Progenitor cell of endocrine pancreas (in vitro differentiated cells): ENCODE measurements around the gene GCHFR. TPM values are rescaled to one million over a fixed set of nuclear protein-coding genes. Genes with fewer than 3 reads are reported as not detected.

ENCODE experiments used
- DNase-seq: peaks from one replicate; pipeline ENCODE4 v3.0.0; 2021; ENCODE audit warnings: low spot score; ENCODE audit not compliant: unreplicated experiment
- H3K27ac Mint-ChIP-seq: 2 replicates; pipeline ENCODE4 v1.8.0; 2021; ENCODE audit warnings: mild to moderate bottlenecking, moderate library complexity, mixed read lengths
- H3K27me3 Mint-ChIP-seq: 2 replicates; pipeline ENCODE4 v1.8.0; 2021; ENCODE audit warnings: mixed read lengths
- H3K36me3 Mint-ChIP-seq: 2 replicates; pipeline ENCODE4 v1.8.0; 2022; ENCODE audit warnings: mixed read lengths; ENCODE audit not compliant: insufficient read depth
- H3K4me1 Mint-ChIP-seq: 2 replicates; pipeline ENCODE4 v1.8.0; 2021; ENCODE audit warnings: low read depth, mixed read lengths
- H3K4me3 Mint-ChIP-seq: 2 replicates; pipeline ENCODE4 v1.8.0; 2021; ENCODE audit warnings: low read depth, mild to moderate bottlenecking, moderate library complexity, mixed read lengths
- H3K9me3 Mint-ChIP-seq: 2 replicates; pipeline ENCODE4 v1.8.0; 2021; ENCODE audit warnings: low read depth, mixed read lengths
- CTCF ChIP-seq: fragments of 200-600 bp; sonication (generic); IDR thresholded peaks from one replicate; pipeline ENCODE4 v1.5.0; 2021; ENCODE audit warnings: antibody characterized with exemption, mild to moderate bottlenecking; ENCODE audit not compliant: unreplicated experiment
- total RNA-seq: library from RNA; stranded (reverse); gene quantifications from 2 replicates; pipeline ENCODE4 v1.2.1, GENCODE V29; 2021

The GCHFR gene
- total RNA-seq, 1 donor from 2014 or later = 32.1 TPM

- TF ChIP-seq CTCF = no peak
- H3K9me3 Mint-ChIP-seq = no peaks in the 10 kb centered on the region
- H3K4me3 Mint-ChIP-seq = peak overlapping the region; percentile 99
- peak overlapping the region; percentile 95 for H3K27ac Mint-ChIP-seq
- no peaks in the 10 kb centered on the region for H3K27me3 Mint-ChIP-seq
- H3K36me3 Mint-ChIP-seq = no peaks in the 10 kb centered on the region
- H3K4me1 Mint-ChIP-seq = peaks cover 11% of the 10 kb centered on the region
- DNase-seq = no peak
Measured at GRCh38 chr15:40807888-40808461, 44.1 kb downstream of the GCHFR start.

GRCh38 chr15:40808861-40809450, 45.1 kb downstream of the GCHFR start:
- no peaks in the 10 kb centered on the region for H3K27me3 Mint-ChIP-seq
- H3K9me3 Mint-ChIP-seq = no peaks in the 10 kb centered on the region
- no peaks in the 10 kb centered on the region for H3K36me3 Mint-ChIP-seq
- TF ChIP-seq CTCF = no peak
- H3K4me1 Mint-ChIP-seq = peaks cover 11% of the 10 kb centered on the region
- no peak overlapping the region for H3K27ac Mint-ChIP-seq
- peak overlapping the region; percentile 32 for H3K4me3 Mint-ChIP-seq
- DNase-seq = no peak

DNA sequence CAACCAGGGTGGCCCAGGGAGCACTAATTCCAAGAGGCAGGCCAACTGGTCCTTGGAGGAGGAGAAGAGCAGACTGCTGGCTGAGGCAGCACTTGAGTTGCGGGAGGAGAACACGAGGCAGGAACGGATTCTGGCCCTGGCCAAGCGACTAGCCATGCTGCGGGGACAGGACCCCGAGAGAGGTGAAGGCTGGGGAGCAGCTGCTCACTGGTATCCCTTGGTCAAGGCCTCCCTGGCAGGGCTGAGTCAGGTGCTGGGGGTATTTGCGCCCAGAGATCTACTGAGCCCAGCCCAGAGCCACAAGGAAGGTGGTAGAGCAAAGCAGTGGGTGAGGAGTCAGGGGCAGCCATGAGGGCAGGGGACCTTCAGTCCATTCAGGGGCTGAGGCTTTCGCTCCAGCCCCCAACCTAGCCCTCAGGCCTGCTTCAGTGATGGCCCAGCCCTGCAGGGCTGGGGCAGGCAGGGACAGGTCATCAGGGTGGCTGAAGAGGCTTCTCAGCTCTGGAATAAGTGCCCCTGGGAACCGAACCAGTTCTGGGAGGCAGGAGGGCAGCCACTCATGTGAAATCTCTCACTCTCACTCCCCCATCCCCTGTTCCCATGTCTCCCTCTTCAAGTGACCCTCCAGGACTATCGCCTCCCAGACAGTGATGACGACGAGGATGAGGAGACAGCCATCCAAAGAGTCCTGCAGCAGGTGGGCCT, 49.0 kb downstream of the GCHFR start:
- Mint-ChIP-seq H3K4me3 (no peak overlapping the region), H3K4me1 (peaks cover 5% of the 10 kb centered on the region), H3K27me3 (no peaks in the 10 kb centered on the region), H3K27ac (no peak overlapping the region), H3K36me3 (peaks cover 6% of the 10 kb centered on the region), H3K9me3 (no peaks in the 10 kb centered on the region)
- no peak for TF ChIP-seq CTCF
- no peak for DNase-seq

- H3K4me3 Mint-ChIP-seq = no peak overlapping the region
- H3K27ac Mint-ChIP-seq = no peak overlapping the region
- no peaks in the 10 kb centered on the region for H3K27me3 Mint-ChIP-seq
- no peak for TF ChIP-seq CTCF
- H3K9me3 Mint-ChIP-seq = no peaks in the 10 kb centered on the region
- no peaks in the 10 kb centered on the region for H3K4me1 Mint-ChIP-seq
- peaks cover 6% of the 10 kb centered on the region for H3K36me3 Mint-ChIP-seq
- DNase-seq = no peak
Measured at GRCh38 chr15:40815042-40815698, 51.3 kb downstream of the GCHFR start.

Other genes with a start within 250 kb of the GCHFR start
- 21.7 and 22.2 TPM in 2 replicates for gene CCDC32, start 199.0 kb upstream of the GCHFR start, total RNA-seq
- 11.5 and 13.2 TPM in 2 replicates for gene RPUSD2, start 194.8 kb upstream of the GCHFR start, total RNA-seq
- 11.7 and 12.1 TPM in 2 replicates for gene KNL1, start 169.8 kb upstream of the GCHFR start, total RNA-seq
- 13.2 and 16.0 TPM in 2 replicates for gene RAD51, start 68.9 kb upstream of the GCHFR start, total RNA-seq
- 23.4 and 25.9 TPM in 2 replicates for gene RMDN3, start 8.8 kb upstream of the GCHFR start, total RNA-seq
- 1.8 and 1.9 TPM in 2 replicates for gene C15orf62, start 5.9 kb downstream of the GCHFR start, total RNA-seq
- gene ZFYVE19, start 43.0 kb downstream of the GCHFR start, total RNA-seq = 25.2 and 28.1 TPM in 2 replicates
- gene DNAJC17, start 43.4 kb downstream of the GCHFR start, total RNA-seq = 41.0 and 43.1 TPM in 2 replicates
- gene PPP1R14D, start 64.6 kb downstream of the GCHFR start, total RNA-seq = 0.81 and 1.5 TPM in 2 replicates
- 213 and 217 TPM in 2 replicates for gene SPINT1, start 80.0 kb downstream of the GCHFR start, total RNA-seq
- gene RHOV, start 110.2 kb downstream of the GCHFR start, total RNA-seq = 4.4 and 5.1 TPM in 2 replicates
- 27.4 and 28.9 TPM in 2 replicates for gene VPS18, start 130.4 kb downstream of the GCHFR start, total RNA-seq
- 6.2 and 6.5 TPM in 2 replicates for gene DLL4, start 165.3 kb downstream of the GCHFR start, total RNA-seq
- 14.4 and 18.1 TPM in 2 replicates for gene CHAC1, start 189.4 kb downstream of the GCHFR start, total RNA-seq